Suppressor macrophage (primary cell): Measurements from ENCODE around the gene SURF1.

Experiments
- DNase-seq, 4 experiments: peaks; one replicate each; pipeline ENCODE4 v3.0.0-alpha.2; 2020 to 2022

Gene SURF1

GRCh38 chr9:133361507-133362092 lies 5.3 kb upstream of the SURF1 start:
- no peak for DNase-seq

- no peak for DNase-seq
Observed at GRCh38 chr9:133360400-133361393, 4.4 kb upstream of the SURF1 start.

- no peak for DNase-seq
Observed at GRCh38 chr9:133359399-133360175, 3.3 kb upstream of the SURF1 start.

GRCh38 chr9:133357656-133358055 lies 1.4 kb upstream of the SURF1 start:
- no peak for DNase-seq

- DNase-seq = peak in 3 of 4 experiments; percentile 36 to 40 (median 36)
Observed at GRCh38 chr9:133355881-133356357, 368 bp downstream of the SURF1 start.

GRCh38 chr9:133354766-133355165 lies 1.5 kb downstream of the SURF1 start:
- DNase-seq = no peak

- no peak for DNase-seq
Observed at GRCh38 chr9:133353548-133353947, 2.7 kb downstream of the SURF1 start.

GRCh38 chr9:133352635-133353340 lies 3.5 kb downstream of the SURF1 start:
- DNase-seq = no peak

- DNase-seq = peak; percentile 70 to 88 (median 80)
Observed at GRCh38 chr9:133351908-133352634, 4.2 kb downstream of the SURF1 start.

GRCh38 chr9:133351526-133351907 lies 4.8 kb downstream of the SURF1 start:
- no peak for DNase-seq

GRCh38 chr9:133349965-133350616 lies 6.2 kb downstream of the SURF1 start:
- no peak for DNase-seq

- no peak for DNase-seq
Observed at GRCh38 chr9:133348718-133349573, 7.3 kb downstream of the SURF1 start.

GRCh38 chr9:133347985-133348717 lies 8.1 kb downstream of the SURF1 start, which contains the start of the genes MED22 and RPL7A:
MED22 (minus strand) TSS chr9:133348131; CDS start chr9:133346662, 1,469 bp downstream.
RPL7A (plus strand) TSS chr9:133348218; CDS start chr9:133348244, 26 bp downstream.
- peak; percentile 96 to 98 (median 98) for DNase-seq

- peak; percentile 47 to 69 (median 56) for DNase-seq
Observed at GRCh38 chr9:133347515-133347984, 8.7 kb downstream of the SURF1 start.

- DNase-seq = no peak
Observed at GRCh38 chr9:133346021-133346785, 10.1 kb downstream of the SURF1 start.

GRCh38 chr9:133345596-133345995 lies 10.7 kb downstream of the SURF1 start:
- no peak for DNase-seq

GRCh38 chr9:133344979-133345378 lies 11.3 kb downstream of the SURF1 start:
- no peak for DNase-seq

- no peak for DNase-seq
Observed at GRCh38 chr9:133344071-133344470, 12.2 kb downstream of the SURF1 start.
